Measurements from ENCODE around the gene SIMC1.
"Not testable (repeated sequence)": the region's sequence is repeated elsewhere in the genome, so short reads cannot be mapped to it uniquely, and the experiment has no call there.

SIMC1 gene

DNA sequence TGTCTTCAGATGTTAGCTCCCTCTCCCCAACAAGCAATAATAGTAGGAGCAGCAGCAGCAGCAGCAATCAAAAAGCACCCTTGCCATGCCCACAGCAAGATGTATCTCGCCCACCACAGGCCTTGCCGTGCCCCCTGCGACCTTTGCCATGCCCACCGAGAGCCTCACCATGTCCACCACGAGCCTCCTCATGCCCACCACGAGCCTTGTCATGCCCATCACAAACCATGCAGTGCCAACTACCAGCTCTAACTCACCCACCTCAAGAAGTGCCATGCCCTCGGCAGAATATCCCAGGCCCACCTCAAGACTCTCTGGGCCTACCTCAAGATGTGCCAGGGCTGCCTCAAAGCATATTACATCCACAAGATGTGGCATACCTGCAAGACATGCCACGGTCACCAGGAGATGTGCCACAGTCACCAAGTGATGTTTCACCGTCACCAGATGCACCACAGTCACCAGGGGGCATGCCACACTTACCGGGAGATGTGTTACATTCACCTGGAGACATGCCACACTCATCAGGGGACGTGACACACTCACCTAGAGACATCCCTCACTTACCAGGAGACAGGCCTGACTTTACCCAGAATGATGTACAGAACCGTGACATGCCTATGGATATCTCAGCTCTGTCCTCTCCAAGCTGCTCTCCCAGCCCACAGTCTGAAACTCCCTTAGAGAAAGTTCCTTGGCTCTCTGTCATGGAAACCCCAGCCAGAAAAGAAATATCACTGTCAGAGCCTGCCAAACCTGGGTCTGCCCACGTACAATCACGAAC is 52.0 kb downstream of the SIMC1 start:
- not testable (repeated sequence) for DNase-seq

GRCh38 chr5:176305356-176305755 is 67.1 kb downstream of the SIMC1 start:
- DNase-seq = not testable (repeated sequence)

DNA sequence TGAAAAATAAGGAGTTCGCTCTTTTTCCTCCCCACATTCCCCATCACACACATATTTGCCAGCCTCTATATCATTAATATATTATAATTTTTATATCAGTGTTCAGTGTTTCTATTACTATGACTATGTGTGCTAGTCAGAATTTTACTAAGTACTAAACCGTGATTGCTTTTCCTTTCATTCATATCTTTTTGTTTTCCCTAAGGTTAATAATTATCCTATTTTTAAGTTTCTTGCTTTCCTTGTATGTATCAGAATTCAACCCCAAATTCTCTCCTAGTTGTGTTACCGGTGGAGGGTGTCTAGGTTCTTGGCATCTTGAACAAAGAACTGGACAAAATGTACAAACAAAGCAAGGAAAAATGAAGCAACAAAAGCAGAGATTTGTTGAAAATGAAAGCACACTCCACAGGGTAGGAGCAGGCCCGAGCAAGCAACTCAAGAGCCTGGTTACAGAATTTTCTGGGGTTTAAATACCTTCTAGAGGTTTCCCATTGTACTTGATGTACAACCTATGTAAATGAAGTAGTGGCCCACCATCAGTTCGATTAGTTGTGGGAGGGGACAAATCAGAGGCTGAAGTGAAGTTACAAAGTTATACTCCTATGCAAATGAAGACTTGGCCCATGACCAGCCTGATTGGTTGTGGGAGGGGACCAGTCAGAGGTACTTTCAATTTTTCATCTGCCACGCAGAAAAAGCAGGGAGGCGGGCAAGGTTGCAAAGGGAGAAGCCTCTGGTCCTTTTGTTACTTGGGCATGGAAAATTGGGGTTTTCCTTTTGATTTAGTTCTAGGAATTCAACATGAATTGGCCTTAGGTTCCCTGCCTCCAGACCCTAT is 79.5 kb downstream of the SIMC1 start:
- DNase-seq = no peak

- no peak for DNase-seq
Observed at GRCh38 chr5:176319827-176320554, 81.8 kb downstream of the SIMC1 start.

GRCh38 chr5:176320577-176320976 is 82.4 kb downstream of the SIMC1 start:
- no peak for DNase-seq

GRCh38 chr5:176334031-176334770 is 96.0 kb downstream of the SIMC1 start:
- no peak for DNase-seq

GRCh38 chr5:176337913-176338312 is 99.7 kb downstream of the SIMC1 start:
- no peak for DNase-seq

DNA sequence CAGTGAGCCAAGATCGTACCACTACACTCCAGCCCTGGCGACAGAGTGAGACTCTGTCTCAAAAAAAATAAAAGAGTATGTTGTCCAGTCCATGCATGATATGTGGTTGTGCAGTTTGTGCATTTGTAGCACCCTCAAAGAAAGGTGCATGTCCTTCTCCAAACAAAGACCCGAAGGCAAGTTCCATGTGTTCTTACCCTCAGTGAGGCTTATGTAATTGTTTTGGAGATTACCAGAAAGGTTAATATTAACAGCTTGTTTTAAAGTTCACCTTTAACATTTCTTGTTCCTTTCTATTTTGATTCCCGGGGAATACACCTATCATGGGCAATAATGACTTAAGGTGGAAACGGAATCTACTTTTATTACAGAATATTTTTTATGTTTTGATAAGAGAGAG is 101.1 kb downstream of the SIMC1 start:
- no peak for DNase-seq

GRCh38 chr5:176341325-176342157 is 103.3 kb downstream of the SIMC1 start:
- DNase-seq = no peak

- no peak for DNase-seq
Observed at GRCh38 chr5:176342158-176342483, 103.9 kb downstream of the SIMC1 start.

DNA sequence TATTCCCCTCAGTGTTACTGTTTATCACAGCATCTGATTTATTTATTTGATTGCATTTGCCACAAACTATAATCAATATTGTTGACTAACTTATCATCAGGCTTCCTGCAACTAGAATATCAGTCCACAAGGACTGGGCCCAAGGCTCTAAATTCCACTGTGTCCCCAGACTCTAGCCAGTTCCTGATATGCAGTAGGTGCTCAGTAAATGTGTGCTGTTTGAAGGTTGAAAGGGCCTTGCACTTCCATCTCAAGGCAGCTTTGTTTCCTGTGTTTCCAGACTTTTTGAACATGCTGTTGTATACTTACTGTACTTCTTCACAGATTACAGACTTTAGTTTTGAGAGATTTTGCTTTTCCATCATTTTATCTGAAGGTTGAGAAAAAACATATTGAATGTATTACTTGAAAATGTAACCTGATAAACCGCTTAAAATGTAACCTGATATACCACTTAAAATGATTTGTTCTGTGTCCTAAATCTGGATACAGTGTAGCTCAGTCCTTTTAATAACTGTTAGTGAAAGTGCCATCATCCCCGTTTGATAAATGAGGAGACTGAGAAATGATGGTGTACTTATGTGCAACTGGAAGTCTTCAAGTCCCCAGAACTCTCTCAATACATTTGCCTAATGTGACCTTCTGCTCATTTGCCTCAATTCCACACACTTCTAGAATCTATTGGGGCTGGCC is 104.7 kb downstream of the SIMC1 start:
- no peak for DNase-seq

DNA sequence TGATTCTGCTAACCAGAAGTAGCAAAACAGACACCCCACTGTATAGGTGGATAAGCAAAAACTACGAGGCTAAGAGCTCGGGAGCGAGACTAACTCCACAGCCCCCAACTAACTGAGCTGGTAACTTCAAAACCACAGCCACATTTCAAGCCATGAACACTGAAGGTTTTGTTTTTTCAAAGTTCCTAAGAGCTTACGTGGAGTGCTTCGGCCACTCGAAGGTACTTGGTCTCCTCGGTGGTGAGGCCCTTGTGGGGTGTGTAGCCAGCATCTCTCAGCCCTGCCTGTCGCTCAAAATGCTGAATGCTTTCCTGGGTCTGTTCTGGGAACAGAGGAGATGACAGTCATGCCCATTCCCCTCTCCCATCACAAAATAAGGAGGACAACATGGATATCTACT is 112.2 kb downstream of the SIMC1 start:
- DNase-seq = no peak

DNA sequence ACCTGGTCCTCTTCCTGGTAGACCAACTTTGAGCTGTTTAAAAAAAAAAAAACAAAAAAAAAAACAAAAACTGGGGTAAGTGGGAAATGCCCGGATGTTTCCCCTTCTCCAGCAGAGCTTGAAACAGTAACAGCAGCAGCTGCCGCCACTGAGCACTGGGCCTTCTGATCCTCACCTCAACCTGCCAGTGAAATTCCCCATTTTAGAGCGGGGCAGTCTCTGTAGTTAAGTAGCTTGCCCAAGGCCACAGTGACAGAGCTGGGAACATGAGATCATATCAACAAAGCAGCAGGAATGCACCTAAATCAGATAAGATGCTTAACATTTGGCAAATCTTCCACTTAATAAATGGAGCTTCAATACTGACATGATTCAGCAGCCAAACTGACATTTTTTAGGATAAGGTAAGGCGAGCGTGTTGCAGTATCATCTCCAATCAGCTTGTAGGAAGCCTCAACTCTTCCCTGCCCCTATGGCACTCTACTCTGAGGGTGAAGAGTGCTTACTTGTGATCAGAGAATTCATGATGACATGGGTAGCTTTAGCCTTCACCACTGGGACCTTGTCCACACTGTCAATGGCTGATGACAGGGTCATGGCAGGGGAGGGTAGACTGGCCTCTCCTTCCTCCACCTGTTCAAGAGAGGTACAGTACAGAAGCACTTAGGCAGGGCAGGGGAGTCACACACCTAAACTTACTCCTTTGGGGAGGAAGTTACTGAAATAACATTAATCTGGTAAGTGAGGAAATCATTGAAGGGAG is 114.1 kb downstream of the SIMC1 start:
- DNase-seq = no peak

- DNase-seq = no peak
Observed at GRCh38 chr5:176353533-176353932, 115.3 kb downstream of the SIMC1 start.

DNA sequence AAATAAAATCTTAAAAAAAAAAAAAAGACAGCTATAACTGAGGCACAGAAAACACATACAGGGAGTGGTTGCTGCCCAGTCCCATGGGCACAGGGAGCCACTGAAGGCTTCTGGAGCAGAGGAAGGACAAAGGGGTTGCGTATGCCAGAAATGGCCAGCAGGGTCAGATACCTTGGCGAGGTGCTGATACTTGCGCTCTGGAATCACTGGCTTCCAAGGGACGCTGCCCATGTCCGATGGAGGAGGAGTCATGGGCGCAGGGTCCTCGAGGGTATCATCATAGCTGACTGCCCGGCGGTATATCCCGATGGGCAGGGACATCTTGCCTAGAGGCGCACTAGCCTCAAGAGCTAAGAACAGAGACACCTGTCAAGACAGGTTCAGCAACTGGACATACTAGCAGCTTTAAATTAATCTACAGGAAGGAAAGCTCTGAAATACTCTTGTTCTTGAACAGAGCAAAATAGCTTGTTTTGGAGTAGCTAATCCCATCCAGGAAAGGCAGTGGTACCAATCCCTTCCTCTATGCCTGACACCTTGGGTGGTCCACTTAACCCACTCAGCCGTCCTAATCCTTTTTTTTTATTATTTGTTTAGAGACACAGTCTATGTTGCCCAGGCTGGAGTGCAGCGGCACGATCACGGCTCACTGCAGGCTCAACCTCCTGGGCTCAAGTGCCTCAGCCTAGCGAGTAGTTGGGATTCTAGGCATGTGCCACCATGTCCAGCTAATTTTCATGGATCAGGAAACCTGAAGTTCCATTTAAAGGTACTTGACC is 117.4 kb downstream of the SIMC1 start:
- no peak for DNase-seq

- DNase-seq = no peak
Observed at GRCh38 chr5:176356179-176356566, 117.9 kb downstream of the SIMC1 start.

DNA sequence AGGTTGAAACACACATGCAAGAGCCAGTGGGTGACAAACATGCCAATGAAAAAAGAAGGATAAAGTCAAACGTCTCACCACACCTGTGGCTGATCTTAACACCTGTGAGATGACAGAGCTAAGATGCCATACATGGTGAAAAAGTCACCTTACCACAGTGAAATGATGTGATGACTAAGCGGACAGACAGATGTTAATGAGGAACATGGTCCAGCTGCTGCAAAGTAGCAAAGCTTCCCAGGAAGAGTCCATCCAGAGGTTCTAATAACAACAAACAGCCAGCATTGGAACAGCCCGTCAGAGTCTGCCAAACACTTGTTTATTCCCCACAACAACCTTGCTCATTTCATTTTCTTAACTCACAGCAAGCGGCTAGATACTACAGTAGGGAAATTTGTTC is 121.4 kb downstream of the SIMC1 start:
- DNase-seq = no peak

DNA sequence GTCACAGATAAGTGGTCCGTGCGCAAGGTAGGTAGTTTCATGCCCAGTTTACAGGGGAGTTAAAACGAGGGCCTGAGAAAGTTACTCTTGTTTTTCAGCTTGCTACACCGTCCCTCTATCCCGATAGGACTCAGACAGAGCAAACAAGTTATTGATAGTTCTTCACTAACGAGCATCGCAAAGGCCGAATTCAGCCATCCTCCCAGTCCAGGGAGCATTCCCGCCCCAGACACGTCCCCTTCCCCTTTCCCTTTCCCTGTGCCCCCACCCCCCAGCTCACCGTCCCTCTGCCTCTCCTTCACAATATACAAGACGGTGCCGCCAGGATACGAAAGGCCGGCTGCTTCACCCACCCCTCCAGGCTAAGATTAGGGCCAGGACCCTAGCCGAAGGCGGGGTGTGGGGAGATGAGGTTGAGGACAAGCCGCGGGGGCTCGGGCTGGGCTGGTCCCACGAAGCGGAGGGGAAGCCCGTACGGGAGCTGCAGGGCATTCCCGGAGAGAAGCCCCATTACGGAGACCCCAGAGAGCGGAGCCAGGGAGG is 122.7 kb downstream of the SIMC1 start:
- peak in 9 of 58 donors; percentile 30 to 59 (median 48) for DNase-seq

Measured in anterior cingulate cortex (tissue), 58 donors.